WTC11 (cell line): ENCODE measurements around the gene ANKZF1. TPM values are rescaled to one million over a fixed set of nuclear protein-coding genes. Genes with fewer than 3 reads are reported as not detected.

Experiments
- ATAC-seq: fragments of 200-7000 bp; cut with Tn5 transposase; 2 replicates; pipeline ENCODE4 v1.10.0; 2021; ENCODE audit warnings: mild to moderate bottlenecking, moderate library complexity
- CTCF ChIA-PET: fragments of 300-600 bp; sonication (Branson Sonifier 250); formaldehyde crosslinking; loops from one replicate; lab custom pipeline; 2021; ENCODE audit warnings: antibody characterized with exemption; lab: Charles Lee
- POLR2A ChIA-PET: fragments of 350-600 bp; sonication (Branson Sonifier 250); formaldehyde crosslinking; loops from one replicate; lab custom pipeline; 2021; ENCODE audit warnings: antibody characterized with exemption; lab: Charles Lee
- DNase-seq: peaks from one replicate; pipeline ENCODE4 v3.0.0; 2021; ENCODE audit warnings: low spot score
- H3K27ac Mint-ChIP-seq: 2 replicates; pipeline ENCODE4 v1.8.0; 2021; ENCODE audit warnings: mixed read lengths
- H3K27me3 Mint-ChIP-seq: 2 replicates; pipeline ENCODE4 v1.8.0; 2021; ENCODE audit warnings: low read depth, mild to moderate bottlenecking, moderate library complexity, mixed read lengths
- H3K36me3 Mint-ChIP-seq: 2 replicates; pipeline ENCODE4 v1.8.0; 2021; ENCODE audit warnings: mixed read lengths
- H3K4me1 Mint-ChIP-seq: 2 replicates; pipeline ENCODE4 v1.8.0; 2022; ENCODE audit warnings: mixed read lengths
- H3K4me3 Mint-ChIP-seq: 2 replicates; pipeline ENCODE4 v1.8.0; 2021; ENCODE audit warnings: mild to moderate bottlenecking, moderate library complexity, mixed read lengths
- H3K9me3 Mint-ChIP-seq: 2 replicates; pipeline ENCODE4 v1.8.0; 2021; ENCODE audit warnings: mixed read lengths
- ARID4B ChIP-seq: sonication (generic); formaldehyde crosslinking; IDR thresholded peaks from 2 replicates; pipeline ENCODE4 v1.8.0; 2023; ENCODE audit warnings: missing genetic modification reagents, mild to moderate bottlenecking, borderline replicate concordance
- ATF6 ChIP-seq: sonication (generic); formaldehyde crosslinking; IDR thresholded peaks from 2 replicates; pipeline ENCODE4 v1.8.1; 2023; ENCODE audit warnings: mild to moderate bottlenecking, missing genetic modification reagents
- E2F5 ChIP-seq: sonication (generic); formaldehyde crosslinking; IDR thresholded peaks from 2 replicates; pipeline ENCODE4 v1.8.1; 2022; ENCODE audit warnings: mild to moderate bottlenecking, moderate library complexity, missing genetic modification reagents
- FOXJ3 ChIP-seq: sonication (generic); formaldehyde crosslinking; IDR thresholded peaks from 2 replicates; pipeline ENCODE4 v1.9.0; 2021; ENCODE audit warnings: missing genetic modification reagents, mild to moderate bottlenecking, borderline replicate concordance
- HMGXB4 ChIP-seq: sonication (generic); formaldehyde crosslinking; IDR thresholded peaks from 2 replicates; pipeline ENCODE4 v1.8.1; 2023; ENCODE audit warnings: mild to moderate bottlenecking, moderate library complexity, missing genetic modification reagents
- IRF2 ChIP-seq: sonication (generic); formaldehyde crosslinking; IDR thresholded peaks from 2 replicates; pipeline ENCODE4 v1.8.0; 2022; ENCODE audit warnings: low read depth, missing genetic modification reagents, borderline replicate concordance
- MAX ChIP-seq: sonication (generic); formaldehyde crosslinking; IDR thresholded peaks from 2 replicates; pipeline ENCODE4 v1.8.0; 2022; ENCODE audit warnings: mild to moderate bottlenecking, missing genetic modification reagents
- NR1H2 ChIP-seq: sonication (generic); formaldehyde crosslinking; IDR thresholded peaks from 2 replicates; pipeline ENCODE4 v1.9.0; 2021; ENCODE audit warnings: mild to moderate bottlenecking, moderate library complexity, missing genetic modification reagents
- ZMAT4 ChIP-seq: fragments of 250-450 bp; sonication (Bioruptor Pico); IDR thresholded peaks from 2 replicates; pipeline ENCODE4 v1.9.0; 2021; ENCODE audit warnings: mild to moderate bottlenecking
- ZNF121 ChIP-seq: sonication (generic); formaldehyde crosslinking; IDR thresholded peaks from 2 replicates; pipeline ENCODE4 v1.8.0; 2023; ENCODE audit warnings: missing genetic modification reagents
- ZNF396 ChIP-seq: fragments of 250-450 bp; sonication (Bioruptor Pico); IDR thresholded peaks from 2 replicates; pipeline ENCODE4 v1.8.0; 2021; ENCODE audit warnings: mild to moderate bottlenecking, moderate library complexity, borderline replicate concordance
- ZNF512 ChIP-seq: sonication (generic); formaldehyde crosslinking; IDR thresholded peaks from 2 replicates; pipeline ENCODE4 v1.8.1; 2022; ENCODE audit warnings: missing genetic modification reagents, borderline replicate concordance
- total RNA-seq: library from RNA; stranded (reverse); gene quantifications from 3 replicates; pipeline ENCODE4 v1.2.3, GENCODE V29; 2021

ANKZF1 gene
- total RNA-seq, 1 experiment from 2014 or later = 70.4 TPM

- Mint-ChIP-seq H3K27me3 (no peaks in the 10 kb centered on the region), H3K4me3 (no peak overlapping the region), H3K4me1 (peaks cover 16% of the 10 kb centered on the region), H3K27ac (no peak overlapping the region), H3K36me3 (peaks cover 59% of the 10 kb centered on the region), H3K9me3 (no peaks in the 10 kb centered on the region)
- TF ChIP-seq IRF2 = no peak
- no peak for TF ChIP-seq FOXJ3 (CRISPR knock-in tag)
- no peak for TF ChIP-seq ZNF121 (CRISPR knock-in tag)
- TF ChIP-seq ARID4B (CRISPR knock-in tag) = no peak
- no peak for TF ChIP-seq NR1H2 (CRISPR knock-in tag)
- no peak for TF ChIP-seq E2F5 (CRISPR knock-in tag)
- TF ChIP-seq ZNF396 = no peak
- no peak for TF ChIP-seq ZNF512 (CRISPR knock-in tag)
- ATAC-seq (no peak), DNase-seq (no peak)
- POLR2A ChIA-PET = no interaction called here
- CTCF ChIA-PET = no interaction called here
Observed at GRCh38 chr2:219213026-219213415, 16.6 kb upstream of the ANKZF1 start.

- peaks cover 17% of the 10 kb centered on the region for H3K4me1 Mint-ChIP-seq
- DNase-seq (no peak), ATAC-seq (no peak)
- H3K27me3 Mint-ChIP-seq = no peaks in the 10 kb centered on the region
- H3K9me3 Mint-ChIP-seq = no peaks in the 10 kb centered on the region
- H3K4me3 Mint-ChIP-seq = no peak overlapping the region
- no peak overlapping the region for H3K27ac Mint-ChIP-seq
- peaks cover 54% of the 10 kb centered on the region for H3K36me3 Mint-ChIP-seq
- POLR2A ChIA-PET = no interaction called here
- CTCF ChIA-PET = no interaction called here
- no peak for TF ChIP-seq MAX (CRISPR knock-in tag)
- no peak for TF ChIP-seq IRF2
- no peak for TF ChIP-seq HMGXB4 (CRISPR knock-in tag)
- TF ChIP-seq ATF6 = no peak
- TF ChIP-seq ZMAT4 (CRISPR knock-in tag) = no peak
Observed at GRCh38 chr2:219213486-219214071, 16.0 kb upstream of the ANKZF1 start.
